Measurements from ENCODE around the gene COA8. TPM values are rescaled to one million over a fixed set of nuclear protein-coding genes. Genes with fewer than 3 reads are reported as not detected.

Gene COA8
- total RNA-seq, 1 experiment from 2014 or later: 62.3 TPM

- H3K36me3 ChIP-seq (ENCODE audit: low read depth, low read length): no peaks in the 10 kb centered on the region
- peak overlapping the region; percentile 54 for H3K9ac ChIP-seq (ENCODE audit: low read length)
- intact Hi-C loops (cut with micrococcal nuclease): loop anchor here (2.0 kb wide), 1 partner anchor 47 kb away; no protein-coding TSS in a partner anchor
- H3K27me3 ChIP-seq (ENCODE audit: low read length): no peaks in the 10 kb centered on the region
- TF ChIP-seq CTCF (conservative IDR thresholded peaks at IDR 0.05; ENCODE audit: low read depth, low read length): no peak
- H2AFZ ChIP-seq (ENCODE audit: low read length): no peak overlapping the region
- no peaks in the 10 kb centered on the region for H3F3A ChIP-seq (ENCODE audit: low read length, unreplicated experiment)
- ATAC-seq (no peak), DNase-seq (no peak)
- H4K20me1 ChIP-seq (ENCODE audit: low read length): no peaks in the 10 kb centered on the region
- peaks cover 8% of the 10 kb centered on the region for H3K79me2 ChIP-seq (ENCODE audit: low read length)
- no peaks in the 10 kb centered on the region for H3K9me3 ChIP-seq (ENCODE audit: low read length)
- H3K4me1 ChIP-seq (ENCODE audit: insufficient read depth, low read length): peaks cover 54% of the 10 kb centered on the region
- no peak overlapping the region for H3K4me3 ChIP-seq (ENCODE audit: low read length)
- BruUV-seq (replicated peaks): no TSS peak
- H3K9me2 ChIP-seq (replicated peaks; ENCODE audit: low read length): no peaks in the 10 kb centered on the region
- ChIA-PET POLR2A (ENCODE audit: unreplicated experiment) (interaction anchor here (0.6 kb wide), 1 partner anchor 265 kb away, joined by 7 read pairs; no protein-coding TSS in a partner anchor), CTCF (no interaction called here)
- H3K27ac ChIP-seq (ENCODE audit: low read length): peak overlapping the region; percentile 93
- peak overlapping the region; percentile 69 for H3K4me2 ChIP-seq (ENCODE audit: low read length)
Measured at GRCh38 chr14:103623883-103624482, 61.2 kb downstream of the COA8 start.

GRCh38 chr14:103624860-103625259 lies 62.1 kb downstream of the COA8 start:
- Histone ChIP-seq H3K9me3 (ENCODE audit: low read length) (no peaks in the 10 kb centered on the region), H3K4me1 (ENCODE audit: insufficient read depth, low read length) (peaks cover 54% of the 10 kb centered on the region), H3K36me3 (ENCODE audit: low read depth, low read length) (no peaks in the 10 kb centered on the region), H3K27me3 (ENCODE audit: low read length) (no peaks in the 10 kb centered on the region), H3K9ac (ENCODE audit: low read length) (peak overlapping the region; percentile 69), H4K20me1 (ENCODE audit: low read length) (peaks cover under 1% of the 10 kb centered on the region), H3K79me2 (ENCODE audit: low read length) (peaks cover 17% of the 10 kb centered on the region), H3K27ac (ENCODE audit: low read length) (peak overlapping the region; percentile 93), H3K4me3 (ENCODE audit: low read length) (no peak overlapping the region; the same call in 1 of the 2 replicates), H3K4me2 (ENCODE audit: low read length) (peak overlapping the region; percentile 69), H3F3A (ENCODE audit: low read length, unreplicated experiment) (no peaks in the 10 kb centered on the region), H2AFZ (ENCODE audit: low read length) (peak overlapping the region; percentile 23; the same call in 1 of the 2 replicates), H3K9me2 (replicated peaks; ENCODE audit: low read length) (no peaks in the 10 kb centered on the region)
- ATAC-seq (peak; percentile 77), DNase-seq (peak; percentile 94)
- TF ChIP-seq EZH2 (IDR thresholded peaks at IDR 0.05; ENCODE audit: low read length, unreplicated experiment): no peak
- no peak for TF ChIP-seq EZH2phosphoT487 (IDR thresholded peaks at IDR 0.05; ENCODE audit: borderline replicate concordance, low read length)
- TF ChIP-seq CTCF (conservative IDR thresholded peaks at IDR 0.05; ENCODE audit: low read depth, low read length): no peak
- intact Hi-C loops (cut with micrococcal nuclease): loop anchor here (1.0 to 2.0 kb wide), 2 partner anchors 31 to 48 kb away; no protein-coding TSS in a partner anchor
- ChIA-PET CTCF (no interaction called here), POLR2A (ENCODE audit: unreplicated experiment) (interaction anchor here (0.5 to 0.6 kb wide), 2 partner anchors 53 to 264 kb away, joined by 4 to 7 read pairs; no protein-coding TSS in a partner anchor)
- BruUV-seq (replicated peaks): no TSS peak

Data from PC-3 (cell line).